Skeletal muscle cell (primary cell): Measurements from ENCODE around the gene CDCA8.

Experiments
- DNase-seq: peaks from one replicate; pipeline ENCODE4 v3.0.0-alpha.2; 2010; ENCODE audit warnings: low read depth
- H3K4me3 ChIP-seq: 2 replicates; pipeline ENCODE4 v1.5.1; 2011; ENCODE audit warnings: low read depth, mild to moderate bottlenecking, control low read depth, low read length, moderate library complexity

The CDCA8 gene

GRCh38 chr1:37705399-37705798 lies 13.1 kb downstream of the CDCA8 start:
- no peak for DNase-seq
- no peak overlapping the region for H3K4me3 ChIP-seq

GRCh38 chr1:37708471-37708870 lies 16.2 kb downstream of the CDCA8 start:
- no peak overlapping the region for H3K4me3 ChIP-seq
- no peak for DNase-seq

DNA sequence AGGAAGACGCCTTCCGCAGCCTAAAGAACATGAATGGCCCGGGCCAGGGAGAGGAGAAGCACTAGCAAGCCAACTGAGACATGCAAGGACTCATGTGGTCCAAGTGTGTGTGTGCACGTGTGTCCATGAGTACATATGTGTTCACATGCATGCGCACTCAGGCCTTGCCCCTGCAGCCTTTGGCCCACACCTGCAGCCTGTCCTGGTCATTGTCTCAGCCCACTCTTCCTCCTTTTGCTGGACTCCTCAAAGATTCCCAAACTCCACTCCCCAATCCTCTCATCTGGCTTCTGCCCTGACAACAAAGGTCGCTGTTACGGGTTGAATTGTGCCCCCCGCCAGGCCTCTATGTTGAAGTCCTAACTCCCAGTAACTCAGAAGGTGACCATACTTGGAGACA lies 21.9 kb downstream of the CDCA8 start:
- no peak for DNase-seq
- no peak overlapping the region for H3K4me3 ChIP-seq

- H3K4me3 ChIP-seq: no peak overlapping the region
- no peak for DNase-seq
These were observed 22.4 kb downstream of the CDCA8 start for GRCh38 chr1:37714689-37715088.

DNA sequence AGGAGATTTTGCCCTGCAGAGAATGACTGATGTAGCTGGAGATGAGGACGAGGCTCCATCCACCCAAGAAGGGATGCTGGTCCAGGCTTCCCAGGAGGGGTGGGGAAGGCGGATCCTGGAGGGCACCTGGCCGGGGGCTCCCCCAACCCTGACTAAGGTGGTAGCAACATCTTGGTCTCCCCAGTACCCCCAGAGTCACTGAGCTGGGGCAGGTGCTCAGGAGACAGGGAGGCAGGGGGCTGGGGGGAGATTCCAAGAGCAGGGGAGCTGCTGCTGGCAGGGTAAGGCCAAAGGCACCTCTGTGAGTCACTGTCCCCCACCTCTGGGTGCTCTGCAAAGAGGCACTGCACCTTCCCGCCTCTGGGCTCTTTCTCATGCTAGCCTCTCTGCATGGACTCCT lies 24.0 kb downstream of the CDCA8 start:
- DNase-seq: no peak
- H3K4me3 ChIP-seq: no peak overlapping the region

DNA sequence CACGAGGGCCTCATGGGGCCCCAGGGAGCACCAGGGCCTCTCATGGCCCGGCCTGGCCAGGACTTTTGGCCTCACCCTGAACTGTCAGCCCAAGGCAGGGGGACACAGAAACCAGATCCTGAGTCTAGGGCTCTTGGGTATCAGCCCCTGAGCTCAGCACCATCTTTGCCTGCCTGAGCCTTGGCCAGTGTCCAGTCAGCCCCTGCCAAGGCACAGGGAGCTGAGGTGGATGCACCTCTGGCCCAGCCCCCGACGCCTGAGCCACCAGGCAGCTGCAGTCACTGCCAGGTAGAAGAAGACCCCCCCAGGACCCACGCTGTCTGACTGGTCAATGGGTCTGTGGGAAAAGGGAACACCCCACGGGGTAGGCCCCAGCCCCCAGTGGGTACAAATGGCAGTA lies 25.3 kb downstream of the CDCA8 start:
- no peak overlapping the region for H3K4me3 ChIP-seq
- no peak for DNase-seq

GRCh38 chr1:37718181-37718900 lies 26.0 kb downstream of the CDCA8 start:
- no peak for DNase-seq
- no peak overlapping the region for H3K4me3 ChIP-seq

DNA sequence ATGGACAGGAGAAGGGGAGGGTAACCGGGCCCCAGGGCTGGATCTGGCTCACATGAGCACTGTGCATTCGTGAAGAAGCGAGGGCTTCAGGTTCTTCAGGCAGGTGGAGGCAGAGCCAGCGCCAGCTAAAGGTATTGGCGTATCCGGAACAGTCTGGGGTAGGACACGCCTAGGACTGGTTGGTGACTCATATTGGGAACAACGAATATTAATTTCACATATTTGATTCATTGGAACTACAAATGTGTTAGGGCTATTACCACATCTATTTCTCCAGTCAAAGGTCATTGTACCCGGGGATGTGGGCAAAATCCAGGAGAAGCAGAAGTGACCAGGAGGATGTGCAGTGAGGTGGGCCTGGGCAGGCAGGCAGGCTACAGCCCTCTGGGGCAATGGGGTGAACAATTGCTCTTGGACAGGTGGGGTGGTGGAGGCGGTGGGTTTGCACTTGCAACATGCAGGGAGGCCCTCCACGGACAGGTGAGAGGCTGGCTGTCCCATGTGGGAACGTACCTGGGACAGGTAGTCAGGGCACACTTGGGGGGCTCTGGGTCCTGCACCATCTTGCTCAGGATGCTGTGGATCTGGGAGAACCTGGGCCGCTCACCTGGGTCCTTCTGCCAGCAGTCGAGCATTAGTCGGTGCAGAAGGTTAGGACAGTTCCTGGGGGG lies 26.7 kb downstream of the CDCA8 start:
- no peak for DNase-seq
- no peak overlapping the region for H3K4me3 ChIP-seq

- no peak overlapping the region for H3K4me3 ChIP-seq
- DNase-seq: no peak
These were observed 27.4 kb downstream of the CDCA8 start for GRCh38 chr1:37719572-37720195.

GRCh38 chr1:37720231-37721130 lies 28.2 kb downstream of the CDCA8 start:
- H3K4me3 ChIP-seq: no peak overlapping the region
- DNase-seq: no peak

DNA sequence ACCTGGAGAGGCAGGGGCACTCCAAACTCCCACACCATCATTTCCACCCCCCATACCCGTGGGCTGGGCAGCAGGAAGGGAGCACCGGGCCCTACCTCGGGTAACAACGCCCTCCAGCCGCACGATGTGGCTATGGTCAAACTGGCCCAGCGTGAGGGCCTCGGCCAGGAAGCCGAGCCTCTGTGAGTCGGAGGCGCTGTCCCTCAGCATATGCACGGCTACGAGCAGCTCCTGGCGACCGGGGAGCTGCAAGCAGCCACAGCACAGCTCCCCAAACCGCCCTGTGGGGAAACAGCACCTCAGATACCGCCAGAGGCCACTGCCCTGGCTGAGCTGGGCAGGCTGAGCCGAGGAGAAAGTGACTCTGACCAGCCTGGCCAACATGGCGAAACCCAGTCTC lies 29.2 kb downstream of the CDCA8 start:
- no peak for DNase-seq
- no peak overlapping the region for H3K4me3 ChIP-seq

DNA sequence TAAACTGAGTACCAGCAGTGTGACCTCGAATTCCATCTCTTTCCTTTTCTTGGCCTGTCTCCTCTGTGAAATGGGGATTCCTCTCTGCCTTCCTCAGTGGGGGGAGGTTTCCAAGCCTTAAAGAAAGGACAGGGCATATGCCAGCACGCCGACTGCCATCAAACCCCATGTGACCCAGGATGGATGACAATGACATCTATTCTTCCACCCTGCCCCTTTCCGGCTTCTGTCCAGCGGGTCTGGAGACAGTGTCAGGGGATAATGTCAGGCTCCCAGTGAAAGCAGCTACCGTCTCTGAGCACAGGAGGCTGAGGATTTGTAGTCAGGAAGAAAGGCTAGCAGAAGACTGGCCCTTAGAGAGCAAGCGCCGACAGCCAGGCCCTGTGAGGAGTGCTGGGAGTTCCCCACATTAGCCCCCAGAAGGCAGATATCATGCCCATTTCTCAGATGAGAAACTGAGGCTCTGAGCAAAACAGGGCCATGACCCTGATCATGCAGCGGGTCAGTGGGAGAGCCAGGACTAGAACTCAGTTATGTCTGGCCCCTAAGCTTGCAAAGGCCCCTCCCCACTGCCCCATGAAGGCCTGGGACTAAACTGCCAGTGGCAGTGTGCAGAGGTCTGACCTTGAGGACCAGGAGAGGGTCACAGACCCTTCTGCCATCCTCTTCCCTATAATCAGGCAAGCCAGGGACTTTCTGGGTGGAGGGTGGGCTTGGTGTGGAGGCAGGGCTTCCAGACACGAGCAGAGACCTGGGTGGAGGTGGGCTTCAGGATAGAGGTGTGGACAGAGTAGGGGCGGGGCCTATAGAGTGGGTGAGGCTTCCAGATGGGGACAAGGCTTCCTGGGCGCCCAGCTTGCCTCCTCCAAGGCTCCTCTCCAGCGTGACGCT lies 30.1 kb downstream of the CDCA8 start:
- no peak for DNase-seq
- no peak overlapping the region for H3K4me3 ChIP-seq

DNA sequence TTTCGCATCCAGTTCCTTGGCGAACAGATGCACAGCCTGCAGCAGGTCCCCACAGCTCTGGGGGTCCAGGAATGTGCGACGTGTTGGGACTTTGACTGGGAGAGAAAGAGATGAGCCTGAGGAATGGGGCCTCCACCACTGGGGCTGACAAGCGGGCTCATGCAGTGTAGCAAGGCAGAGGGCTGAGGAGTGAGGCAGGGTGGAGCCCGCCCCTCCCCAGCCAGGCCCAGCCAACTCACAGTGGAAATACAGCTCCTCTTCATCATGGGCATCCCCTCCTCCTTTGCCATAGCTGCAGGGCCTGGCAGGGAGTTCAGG lies 30.7 kb downstream of the CDCA8 start:
- no peak for DNase-seq
- no peak overlapping the region for H3K4me3 ChIP-seq

DNA sequence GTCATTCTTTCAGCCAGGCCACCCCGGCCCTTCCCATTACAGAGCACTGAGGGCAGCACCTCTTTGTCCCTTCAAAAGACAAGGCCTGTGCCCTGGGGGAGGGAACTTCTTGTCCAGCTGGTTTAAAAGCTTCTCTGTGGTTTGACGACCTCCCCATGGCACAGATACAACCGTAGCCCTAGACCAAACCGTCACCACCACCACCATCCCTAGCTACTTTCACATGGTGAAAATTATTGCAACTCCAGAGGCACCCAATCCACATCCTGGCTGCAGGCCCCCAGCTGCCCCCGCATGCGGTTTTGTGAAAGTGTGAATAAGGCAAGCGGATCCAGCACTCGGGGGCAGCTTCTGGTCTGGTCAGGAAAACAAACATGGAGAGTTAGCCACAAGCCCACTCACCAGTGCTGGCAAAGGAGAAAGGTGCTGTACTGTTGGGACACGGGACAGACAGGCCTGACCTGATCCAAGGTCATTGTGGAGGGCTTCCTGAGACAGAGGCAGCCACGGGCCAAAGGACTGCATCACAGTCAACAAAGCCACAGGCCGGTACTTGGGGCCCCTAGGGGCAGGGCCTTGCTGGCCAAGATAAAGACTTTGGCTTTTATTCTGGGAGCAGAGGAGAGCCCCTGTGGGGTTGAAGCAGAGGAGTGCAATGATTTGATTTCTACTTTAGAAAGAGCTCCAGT lies 31.2 kb downstream of the CDCA8 start:
- DNase-seq: no peak
- no peak overlapping the region for H3K4me3 ChIP-seq

DNA sequence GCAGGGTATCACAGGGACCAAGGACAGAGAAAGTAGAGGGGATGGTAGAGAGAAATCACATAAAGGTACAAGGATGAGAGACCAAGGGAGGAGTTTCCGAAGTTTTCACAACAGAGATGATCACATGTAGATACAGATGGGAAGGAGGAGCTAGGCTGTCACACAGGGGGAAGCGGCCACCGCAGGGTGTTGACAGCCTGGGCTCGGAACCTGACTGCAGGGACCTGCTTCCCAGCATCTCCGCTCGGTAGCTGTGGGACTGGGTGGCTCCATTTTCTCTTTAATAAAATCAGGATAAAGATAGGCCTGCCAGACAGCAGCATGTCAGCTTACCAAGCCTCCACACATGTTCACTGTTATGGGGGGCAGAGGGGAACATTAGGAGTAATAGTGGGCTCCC lies 32.3 kb downstream of the CDCA8 start:
- H3K4me3 ChIP-seq: no peak overlapping the region
- DNase-seq: no peak

GRCh38 chr1:37725851-37726613 lies 33.7 kb downstream of the CDCA8 start:
- no peak overlapping the region for H3K4me3 ChIP-seq
- no peak for DNase-seq

GRCh38 chr1:37726751-37727585 lies 34.7 kb downstream of the CDCA8 start:
- no peak overlapping the region for H3K4me3 ChIP-seq

More at GRCh38 chr1:37726751-37727585, 34.7 kb downstream of the CDCA8 start:
- no peak for DNase-seq
